HCT116 (cell line): ENCODE results near the gene TBC1D13. TPM values are rescaled to one million over a fixed set of nuclear protein-coding genes. Genes with fewer than 3 reads are reported as not detected.

Experiments used
- ATAC-seq: fragments of 200-7000 bp; cut with Tn5 transposase; 2 replicates; pipeline ENCODE4 v1.9.1; 2020; ENCODE audit warnings: mild to moderate bottlenecking, moderate library complexity
- BruUV-seq: library from RNA; stranded (reverse); fragments of 400-500 nt; replicated peaks from 2 replicates; lab custom pipeline; 2021; lab: Mats Ljungman, UMichigan
- CTCF ChIA-PET: fragments of 300-600 bp; sonication (Branson Sonifier 250); formaldehyde crosslinking; loops from one replicate; lab custom pipeline; 2021; ENCODE audit warnings: antibody characterized with exemption; lab: Charles Lee
- POLR2A ChIA-PET: fragments of 300-600, 350-600 bp; sonication (Branson Sonifier 250); formaldehyde crosslinking; loops from one replicate; lab custom pipeline; 2021; ENCODE audit warnings: antibody characterized with exemption; lab: Charles Lee
- RAD21 ChIA-PET, 2 experiments: fragments of 300-600 bp; sonication (Branson Sonifier 250); formaldehyde crosslinking; loops; one replicate each; lab custom pipeline; 2023; ENCODE audit warnings: low total read pairs in 2 of 2; ENCODE audit not compliant: uncharacterized antibody in 2 of 2, unreplicated experiment in 2 of 2, low non-redundant PET in 1 of 2; lab: Charles Lee
- DNase-seq: peaks from one replicate; pipeline ENCODE4 v3.0.0-alpha.2; 2010; ENCODE audit warnings: low read depth, low spot score
- H2AFZ ChIP-seq: fragments of 200-600 bp; shearing (Covaris generic), sonication (generic); 2 replicates; pipeline ENCODE4 v1.6.1; 2017; ENCODE audit warnings: low read depth, mixed run types, mixed read lengths, antibody characterized with exemption, low read length; ENCODE audit not compliant: poor library complexity, severe bottlenecking
- H3K27ac ChIP-seq: 2 replicates; pipeline ENCODE4 v1.5.1; 2012; ENCODE audit warnings: low read depth, low read length
- H3K27me3 ChIP-seq: fragments of 200-600 bp; sonication (generic); 2 replicates; pipeline ENCODE4 v1.6.1; 2016; ENCODE audit warnings: mixed run types, low read length, mixed read lengths; ENCODE audit not compliant: insufficient read depth
- H3K36me3 ChIP-seq, 2 experiments: fragments of 200-500 bp in 1 of 2; fragments of 200-600 bp in 1 of 2; sonication (Bioruptor generic) in 1 of 2; sonication (generic) in 1 of 2; 2 replicates each; pipeline versions ENCODE4 v1.5.1 to v1.6.1; 2014 to 2016; ENCODE audit warnings: low read length in 2 of 2, inconsistent platforms in 1 of 2, mixed read lengths in 1 of 2, mixed run types in 1 of 2; ENCODE audit not compliant: insufficient read depth in 2 of 2, control insufficient read depth in 1 of 2
- H3K4me1 ChIP-seq, 2 experiments: fragments of 200-600 bp in 1 of 2; sonication (generic) in 1 of 2; 2 replicates each; pipeline versions ENCODE4 v1.5.1 to v1.6.1; 2012 to 2017; ENCODE audit warnings: low read length in 2 of 2, inconsistent platforms in 1 of 2, mild to moderate bottlenecking in 1 of 2, mixed read lengths in 1 of 2, mixed run types in 1 of 2, moderate library complexity in 1 of 2; ENCODE audit not compliant: insufficient read depth in 2 of 2, control insufficient read depth in 1 of 2
- H3K4me2 ChIP-seq: fragments of 200-600 bp; sonication (generic); 2 replicates; pipeline ENCODE4 v1.6.1; 2017; ENCODE audit warnings: mixed run types, low read length, mixed read lengths
- H3K4me3 ChIP-seq, 2 experiments: fragments of 200-600 bp in 1 of 2; sonication (generic) in 1 of 2; replicated peaks in 1 of 2; 2 replicates each; pipeline ENCODE4 v1.5.1; 2011 to 2016; ENCODE audit warnings: low read length in 2 of 2, control low read depth in 1 of 2, low read depth in 1 of 2, mild to moderate bottlenecking in 1 of 2, mixed read lengths in 1 of 2, mixed run types in 1 of 2
- H3K79me2 ChIP-seq: fragments of 200-600 bp; sonication (generic); 2 replicates; pipeline ENCODE4 v1.6.1; 2017; ENCODE audit warnings: mild to moderate bottlenecking, mixed run types, low read length, moderate library complexity, mixed read lengths; ENCODE audit not compliant: insufficient read depth
- H3K9ac ChIP-seq: fragments of 200-600 bp; sonication (generic); 2 replicates; pipeline ENCODE4 v1.6.1; 2016; ENCODE audit warnings: low read length, mixed read lengths
- H3K9me2 ChIP-seq: fragments of 200-600 bp; sonication (generic), shearing (Covaris generic); 2 replicates; pipeline ENCODE4 v1.6.1; 2017; ENCODE audit warnings: mixed run types, mild to moderate bottlenecking, moderate library complexity; ENCODE audit not compliant: insufficient read depth
- H3K9me3 ChIP-seq, 2 experiments: fragments of 200-500 bp in 1 of 2; fragments of 200-600 bp in 1 of 2; sonication (Bioruptor generic) in 1 of 2; sonication (generic) in 1 of 2; 2 replicates each; pipeline ENCODE4 v1.6.1; 2014 to 2017; ENCODE audit warnings: low read length in 2 of 2, mixed read lengths in 2 of 2, inconsistent platforms in 1 of 2, low read depth in 1 of 2, mild to moderate bottlenecking in 1 of 2, mixed run types in 1 of 2, moderate library complexity in 1 of 2; ENCODE audit not compliant: control insufficient read depth in 1 of 2, insufficient read depth in 1 of 2
- H4K20me1 ChIP-seq: fragments of 200-600 bp; sonication (generic), shearing (Covaris generic); 2 replicates; pipeline ENCODE4 v1.6.1; 2017; ENCODE audit warnings: mixed run types, mild to moderate bottlenecking, moderate library complexity; ENCODE audit not compliant: insufficient read depth
- ATF3 ChIP-seq: IDR thresholded peaks from 2 replicates; pipeline ENCODE4 v1.6.1; 2012
- JUND ChIP-seq: IDR thresholded peaks from 2 replicates; pipeline ENCODE4 v1.6.1; 2012
- POLR2A ChIP-seq: IDR thresholded peaks from 2 replicates; pipeline ENCODE4 v1.7.0; 2011; ENCODE audit warnings: borderline replicate concordance; ENCODE audit not compliant: insufficient read depth, insufficient read length; ENCODE audit errors: extremely low read depth
- RAD21 ChIP-seq: IDR thresholded peaks from 2 replicates; pipeline ENCODE4 v1.6.1; 2012; ENCODE audit warnings: low read depth, mild to moderate bottlenecking
- intact Hi-C: fragments of 100-400 bp; cut with micrococcal nuclease; formaldehyde crosslinking; loops from 2 replicates; pipeline ENCODE4 v1.10.0; 2022
- total RNA-seq: library from RNA; stranded (reverse); gene quantifications from one replicate; pipeline ENCODE4 v1.2.1, GENCODE V29; 2021; ENCODE audit not compliant: unreplicated experiment
- TF ChIP-seq, protein P1 (sequence below): IDR thresholded peaks from 2 replicates; pipeline ENCODE4 v1.6.1; 2011; ENCODE audit warnings: mild to moderate bottlenecking, low read length, moderate library complexity; ENCODE audit not compliant: insufficient replicate concordance; ENCODE audit errors: extremely low read depth
- TF ChIP-seq, protein P2 (sequence below), 3 experiments: fragments of 200-600 bp in 1 of 3; sonication (generic) in 1 of 3; IDR thresholded peaks in 2 of 3; conservative IDR thresholded peaks in 1 of 3; 2 replicates each; pipeline ENCODE4 v1.5.1; 2012 to 2017; ENCODE audit warnings: low read depth in 2 of 3, low read length in 2 of 3, antibody characterized with exemption in 1 of 3, borderline replicate concordance in 1 of 3, control low read depth in 1 of 3, mild to moderate bottlenecking in 1 of 3, mixed read lengths in 1 of 3, mixed run types in 1 of 3, moderate library complexity in 1 of 3; ENCODE audit not compliant: insufficient read depth in 1 of 3

The TBC1D13 gene
- total RNA-seq, 1 experiment from 2014 or later: 17.5 TPM

DNA sequence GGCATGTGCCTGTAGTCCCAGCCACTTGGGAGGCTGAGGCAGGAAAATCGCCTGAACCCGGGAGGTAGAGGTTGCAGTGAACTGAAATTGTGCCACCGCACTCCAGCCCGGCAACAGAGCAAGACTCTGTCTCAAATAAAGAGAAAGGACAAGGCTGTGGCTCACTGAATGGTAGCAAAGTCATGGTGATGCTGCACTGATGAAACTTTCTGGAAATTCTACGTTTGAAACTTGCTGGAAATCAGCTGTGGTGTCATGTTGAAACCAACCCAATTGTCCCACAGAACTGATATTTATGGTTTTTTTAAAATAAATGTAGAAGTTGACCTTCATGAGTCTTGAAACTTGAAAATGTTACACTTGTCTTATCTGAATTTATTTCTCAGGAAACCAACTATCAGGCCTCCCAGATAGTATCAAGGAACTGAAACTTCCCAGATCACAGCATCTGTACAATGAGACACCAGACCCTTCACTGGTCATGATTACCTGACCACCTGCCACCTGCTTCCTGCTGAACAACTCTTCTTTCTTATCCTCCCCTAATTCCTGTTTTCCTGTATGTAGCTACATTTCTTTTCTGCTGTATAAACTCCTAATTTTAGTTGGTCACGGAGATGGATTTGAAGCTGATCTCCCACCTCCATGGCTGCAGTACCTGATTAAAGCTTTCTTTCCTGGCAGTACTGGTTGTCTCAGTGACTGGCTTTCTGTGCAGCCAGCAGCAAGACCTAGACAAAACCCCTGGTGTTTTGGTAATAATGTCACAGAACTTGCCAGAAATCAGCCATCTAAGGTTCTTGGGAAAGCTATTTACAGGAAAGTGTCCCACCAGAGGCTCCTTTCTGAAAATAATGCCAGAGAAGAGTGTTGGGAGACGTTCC lies 5.6 kb upstream of the TBC1D13 start:
- Histone ChIP-seq H4K20me1 (no peaks in the 10 kb centered on the region), H2AFZ (no peak overlapping the region), H3K27me3 (no peaks in the 10 kb centered on the region), H3K27ac (no peak overlapping the region), H3K36me3 (no peaks in the 10 kb centered on the region), H3K4me1 (peaks cover 3 to 11% of the 10 kb centered on the region in 2 experiments; a peak in 2 of 4 replicates), H3K9me3 (peaks cover 2 to 4% of the 10 kb centered on the region in 2 experiments; a peak in 2 of 4 replicates), H3K79me2 (no peaks in the 10 kb centered on the region), H3K9me2 (no peaks in the 10 kb centered on the region)
- BruUV-seq: no TSS peak
- POLR2A ChIA-PET: interaction anchor here (1.5 kb wide), 1 partner anchor 9 kb away, joined by 4 read pairs; no protein-coding TSS in a partner anchor
- RAD21 ChIA-PET: no interaction called here
- DNase-seq: no peak
- no peak for ATAC-seq
- CTCF ChIA-PET: no interaction called here
- intact Hi-C loops: no loop called here
- no peak for TF ChIP-seq POLR2A
- TF ChIP-seq, protein P1, sequence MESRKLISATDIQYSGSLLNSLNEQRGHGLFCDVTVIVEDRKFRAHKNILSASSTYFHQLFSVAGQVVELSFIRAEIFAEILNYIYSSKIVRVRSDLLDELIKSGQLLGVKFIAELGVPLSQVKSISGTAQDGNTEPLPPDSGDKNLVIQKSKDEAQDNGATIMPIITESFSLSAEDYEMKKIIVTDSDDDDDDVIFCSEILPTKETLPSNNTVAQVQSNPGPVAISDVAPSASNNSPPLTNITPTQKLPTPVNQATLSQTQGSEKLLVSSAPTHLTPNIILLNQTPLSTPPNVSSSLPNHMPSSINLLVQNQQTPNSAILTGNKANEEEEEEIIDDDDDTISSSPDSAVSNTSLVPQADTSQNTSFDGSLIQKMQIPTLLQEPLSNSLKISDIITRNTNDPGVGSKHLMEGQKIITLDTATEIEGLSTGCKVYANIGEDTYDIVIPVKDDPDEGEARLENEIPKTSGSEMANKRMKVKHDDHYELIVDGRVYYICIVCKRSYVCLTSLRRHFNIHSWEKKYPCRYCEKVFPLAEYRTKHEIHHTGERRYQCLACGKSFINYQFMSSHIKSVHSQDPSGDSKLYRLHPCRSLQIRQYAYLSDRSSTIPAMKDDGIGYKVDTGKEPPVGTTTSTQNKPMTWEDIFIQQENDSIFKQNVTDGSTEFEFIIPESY: no peak
- TF ChIP-seq, all 23 proteins: peak for 0
- no peak overlapping the region for H3K9ac ChIP-seq
- no peak overlapping the region for H3K4me2 ChIP-seq
- no peak overlapping the region for H3K4me3 ChIP-seq

DNA sequence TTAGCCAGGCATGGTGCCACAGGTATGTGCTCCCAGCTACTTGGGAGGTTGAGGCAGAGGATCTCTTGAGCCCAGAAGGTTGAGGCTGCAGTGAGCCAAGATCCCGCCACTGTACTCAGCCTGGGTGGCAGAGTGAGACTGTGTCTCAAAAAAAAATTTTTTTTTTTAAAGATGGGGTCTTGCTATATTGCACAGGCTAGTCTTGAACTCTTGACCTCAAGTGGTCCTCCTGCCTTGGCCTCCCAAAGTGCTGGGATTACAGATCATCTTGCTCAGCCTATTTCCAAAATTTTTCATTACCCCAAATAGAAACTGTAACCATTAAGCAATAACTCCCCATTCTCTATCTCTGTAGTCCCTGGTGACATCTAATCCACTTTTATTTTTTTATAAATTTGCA lies 4.4 kb upstream of the TBC1D13 start:
- Histone ChIP-seq H3K4me1 (peaks cover 8 to 17% of the 10 kb centered on the region in 2 experiments; a peak in 3 of 4 replicates), H3K27ac (no peak overlapping the region), H3K9me2 (no peaks in the 10 kb centered on the region), H3K4me3 (no peak overlapping the region), H3K36me3 (no peaks in the 10 kb centered on the region), H4K20me1 (no peaks in the 10 kb centered on the region), H2AFZ (no peak overlapping the region), H3K9ac (no peak overlapping the region), H3K4me2 (no peak overlapping the region), H3K9me3 (peaks cover 2 to 4% of the 10 kb centered on the region in 2 experiments; a peak in 2 of 4 replicates), H3K27me3 (no peaks in the 10 kb centered on the region), H3K79me2 (peaks cover 6% of the 10 kb centered on the region)
- POLR2A ChIA-PET: interaction anchor here (1.5 kb wide), 1 partner anchor 10 kb away, joined by 4 read pairs; no protein-coding TSS in a partner anchor
- TF ChIP-seq, protein P2, sequence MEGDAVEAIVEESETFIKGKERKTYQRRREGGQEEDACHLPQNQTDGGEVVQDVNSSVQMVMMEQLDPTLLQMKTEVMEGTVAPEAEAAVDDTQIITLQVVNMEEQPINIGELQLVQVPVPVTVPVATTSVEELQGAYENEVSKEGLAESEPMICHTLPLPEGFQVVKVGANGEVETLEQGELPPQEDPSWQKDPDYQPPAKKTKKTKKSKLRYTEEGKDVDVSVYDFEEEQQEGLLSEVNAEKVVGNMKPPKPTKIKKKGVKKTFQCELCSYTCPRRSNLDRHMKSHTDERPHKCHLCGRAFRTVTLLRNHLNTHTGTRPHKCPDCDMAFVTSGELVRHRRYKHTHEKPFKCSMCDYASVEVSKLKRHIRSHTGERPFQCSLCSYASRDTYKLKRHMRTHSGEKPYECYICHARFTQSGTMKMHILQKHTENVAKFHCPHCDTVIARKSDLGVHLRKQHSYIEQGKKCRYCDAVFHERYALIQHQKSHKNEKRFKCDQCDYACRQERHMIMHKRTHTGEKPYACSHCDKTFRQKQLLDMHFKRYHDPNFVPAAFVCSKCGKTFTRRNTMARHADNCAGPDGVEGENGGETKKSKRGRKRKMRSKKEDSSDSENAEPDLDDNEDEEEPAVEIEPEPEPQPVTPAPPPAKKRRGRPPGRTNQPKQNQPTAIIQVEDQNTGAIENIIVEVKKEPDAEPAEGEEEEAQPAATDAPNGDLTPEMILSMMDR (IDR thresholded peaks at IDR 0.05 in 2 of 3, conservative IDR thresholded peaks at IDR 0.05 in 1 of 3; ENCODE audit: borderline replicate concordance in 1 of 3, insufficient read depth in 1 of 3, low read depth in 2 of 3, low read length in 2 of 3): no peak
- TF ChIP-seq RAD21 (no peak), ATF3 (no peak), JUND (no peak)
- ATAC-seq (no peak), DNase-seq (no peak)
- RAD21 ChIA-PET: no interaction called here
- CTCF ChIA-PET: no interaction called here
- no TSS peak for BruUV-seq
- intact Hi-C loops: no loop called here
